HG03108 (cell line): Measurements from ENCODE around the gene CNTNAP2.

Source experiments
- ATAC-seq: cut with Tn5 transposase; IDR thresholded peaks from one replicate; pipeline ENCODE4 v1.9.1; 2021; ENCODE audit warnings: moderate library complexity; ENCODE audit not compliant: unreplicated experiment

CNTNAP2 gene

GRCh38 chr7:147519062-147519461, 1402.5 kb downstream of the CNTNAP2 start:
- no peak for ATAC-seq

GRCh38 chr7:147523056-147523455, 1406.5 kb downstream of the CNTNAP2 start:
- ATAC-seq, result no peak

GRCh38 chr7:147524726-147525250, 1408.2 kb downstream of the CNTNAP2 start:
- no peak for ATAC-seq

GRCh38 chr7:147525325-147525724, 1408.7 kb downstream of the CNTNAP2 start:
- ATAC-seq, result no peak

GRCh38 chr7:147535701-147536111, 1419.1 kb downstream of the CNTNAP2 start:
- no peak for ATAC-seq

- no peak for ATAC-seq
These were observed 1423.1 kb downstream of the CNTNAP2 start for GRCh38 chr7:147539685-147540084.

GRCh38 chr7:147540743-147541142, 1424.1 kb downstream of the CNTNAP2 start:
- no peak for ATAC-seq

GRCh38 chr7:147541261-147541660, 1424.7 kb downstream of the CNTNAP2 start:
- no peak for ATAC-seq

- no peak for ATAC-seq
These were observed 1430.8 kb downstream of the CNTNAP2 start for GRCh38 chr7:147547252-147547897.

GRCh38 chr7:147556317-147556716, 1439.7 kb downstream of the CNTNAP2 start:
- no peak for ATAC-seq

GRCh38 chr7:147563669-147564068, 1447.1 kb downstream of the CNTNAP2 start:
- ATAC-seq, result no peak

- no peak for ATAC-seq
These were observed 1448.3 kb downstream of the CNTNAP2 start for GRCh38 chr7:147564786-147565476.

GRCh38 chr7:147567043-147567442, 1450.4 kb downstream of the CNTNAP2 start:
- no peak for ATAC-seq

GRCh38 chr7:147569116-147569913, 1452.7 kb downstream of the CNTNAP2 start:
- no peak for ATAC-seq

- no peak for ATAC-seq
These were observed 1453.8 kb downstream of the CNTNAP2 start for GRCh38 chr7:147570390-147570789.

GRCh38 chr7:147571436-147572185, 1455.0 kb downstream of the CNTNAP2 start:
- no peak for ATAC-seq

- ATAC-seq, result no peak
These were observed 1461.6 kb downstream of the CNTNAP2 start for GRCh38 chr7:147578196-147578595.

- ATAC-seq, result no peak
These were observed 1462.5 kb downstream of the CNTNAP2 start for GRCh38 chr7:147579148-147579547.

GRCh38 chr7:147584771-147585193, 1468.2 kb downstream of the CNTNAP2 start:
- ATAC-seq, result no peak

GRCh38 chr7:147586110-147586509, 1469.5 kb downstream of the CNTNAP2 start:
- no peak for ATAC-seq

GRCh38 chr7:147586526-147586925, 1469.9 kb downstream of the CNTNAP2 start:
- no peak for ATAC-seq
